Measurements from ENCODE around the gene ZNF750.

DNA sequence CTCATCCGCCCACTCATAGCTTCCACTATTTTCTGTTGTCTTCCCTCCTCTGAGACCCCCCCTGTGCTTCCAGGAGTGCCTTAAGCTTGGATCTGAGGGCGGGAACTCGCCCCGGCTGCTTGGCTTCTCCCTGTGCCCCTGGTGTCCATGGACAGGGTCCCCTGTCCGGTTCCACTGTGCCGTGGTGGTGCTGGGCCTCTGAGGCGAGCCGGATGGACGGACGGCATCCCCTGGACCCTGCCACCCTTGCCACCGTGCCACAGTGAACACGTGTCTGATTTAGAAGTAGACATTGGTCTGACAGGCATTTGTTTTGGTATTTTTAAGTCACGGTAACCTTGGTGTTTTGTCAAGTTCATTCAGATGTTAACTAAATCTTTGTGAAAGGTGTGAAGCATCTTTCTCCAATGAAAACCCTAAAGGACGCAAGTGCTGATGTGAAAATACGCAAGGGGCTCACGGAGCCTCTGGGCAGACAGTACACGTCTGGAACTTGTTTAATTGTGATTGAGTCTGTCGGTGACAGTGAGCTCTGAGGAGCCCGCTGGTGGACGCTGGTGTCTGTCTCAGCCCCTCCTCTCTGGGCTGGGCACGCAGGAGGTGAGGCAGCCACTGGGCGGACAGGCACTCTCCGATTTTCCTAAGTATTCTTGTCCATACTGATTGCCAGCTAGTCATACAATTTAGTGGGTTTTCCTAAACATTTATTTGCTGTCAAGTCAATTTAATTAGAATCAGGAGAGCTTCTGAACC is 26.3 kb downstream of the ZNF750 start:
- TF ChIP-seq, protein P1, sequence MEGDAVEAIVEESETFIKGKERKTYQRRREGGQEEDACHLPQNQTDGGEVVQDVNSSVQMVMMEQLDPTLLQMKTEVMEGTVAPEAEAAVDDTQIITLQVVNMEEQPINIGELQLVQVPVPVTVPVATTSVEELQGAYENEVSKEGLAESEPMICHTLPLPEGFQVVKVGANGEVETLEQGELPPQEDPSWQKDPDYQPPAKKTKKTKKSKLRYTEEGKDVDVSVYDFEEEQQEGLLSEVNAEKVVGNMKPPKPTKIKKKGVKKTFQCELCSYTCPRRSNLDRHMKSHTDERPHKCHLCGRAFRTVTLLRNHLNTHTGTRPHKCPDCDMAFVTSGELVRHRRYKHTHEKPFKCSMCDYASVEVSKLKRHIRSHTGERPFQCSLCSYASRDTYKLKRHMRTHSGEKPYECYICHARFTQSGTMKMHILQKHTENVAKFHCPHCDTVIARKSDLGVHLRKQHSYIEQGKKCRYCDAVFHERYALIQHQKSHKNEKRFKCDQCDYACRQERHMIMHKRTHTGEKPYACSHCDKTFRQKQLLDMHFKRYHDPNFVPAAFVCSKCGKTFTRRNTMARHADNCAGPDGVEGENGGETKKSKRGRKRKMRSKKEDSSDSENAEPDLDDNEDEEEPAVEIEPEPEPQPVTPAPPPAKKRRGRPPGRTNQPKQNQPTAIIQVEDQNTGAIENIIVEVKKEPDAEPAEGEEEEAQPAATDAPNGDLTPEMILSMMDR (optimal IDR thresholded peaks at IDR 0.05 in 1 of 3, IDR thresholded peaks at IDR 0.05 in 1 of 3, conservative IDR thresholded peaks at IDR 0.05 in 1 of 3; ENCODE audit: extremely low read depth in 1 of 3, insufficient read depth in 2 of 3, low read length in 3 of 3), result no peak
- no peak for TF ChIP-seq EZH2 (IDR thresholded peaks at IDR 0.05; ENCODE audit: low read length)

Measured in keratinocyte (primary cell).